OCI-LY7 (cell line): ENCODE measurements around the gene KCTD17. TPM values are rescaled to one million over a fixed set of nuclear protein-coding genes. Genes with fewer than 3 reads are reported as not detected.

Experiments used
- BruUV-seq: library from RNA; stranded (reverse); fragments of 400-500 nt; replicated peaks from 2 replicates; lab custom pipeline; 2021; lab: Mats Ljungman, UMichigan
- CTCF ChIA-PET: fragments of 300-600 bp; sonication (Branson Sonifier 250); formaldehyde crosslinking; loops from one replicate; lab custom pipeline; 2022; ENCODE audit warnings: antibody characterized with exemption; ENCODE audit not compliant: unreplicated experiment; lab: Charles Lee
- POLR2A ChIA-PET: fragments of 300-600 bp; sonication (Branson Sonifier 250); formaldehyde crosslinking; loops from one replicate; lab custom pipeline; 2022; ENCODE audit warnings: antibody characterized with exemption; lab: Charles Lee
- DNase-seq: peaks from one replicate; pipeline ENCODE4 v3.0.0-alpha.2; 2015; ENCODE audit warnings: low spot score
- H2AFZ ChIP-seq: fragments of 200-600 bp; sonication (generic), shearing (Covaris generic); 2 replicates; pipeline ENCODE4 v1.6.1; 2014; ENCODE audit warnings: mild to moderate bottlenecking, antibody characterized with exemption, low read length, moderate library complexity
- H3K27ac ChIP-seq: fragments of 200-600 bp; sonication (generic); 2 replicates; pipeline ENCODE4 v1.5.1; 2014; ENCODE audit warnings: mixed run types, low read depth, mild to moderate bottlenecking, moderate library complexity, low read length, inconsistent platforms; ENCODE audit not compliant: poor library complexity, severe bottlenecking
- H3K36me3 ChIP-seq: fragments of 200-600 bp; sonication (generic); 2 replicates; pipeline ENCODE4 v1.6.1; 2014; ENCODE audit warnings: mild to moderate bottlenecking, antibody characterized with exemption, low read length, moderate library complexity, mixed read lengths; ENCODE audit not compliant: insufficient read depth
- H3K4me1 ChIP-seq: fragments of 200-600 bp; sonication (generic); 2 replicates; pipeline ENCODE4 v1.5.1; 2014; ENCODE audit warnings: mild to moderate bottlenecking, low read length; ENCODE audit not compliant: insufficient read depth, poor library complexity, severe bottlenecking
- H3K4me2 ChIP-seq: fragments of 200-600 bp; sonication (generic); 2 replicates; pipeline ENCODE4 v1.6.1; 2014; ENCODE audit warnings: mild to moderate bottlenecking, low read length
- H3K4me3 ChIP-seq: fragments of 200-600 bp; sonication (generic); 2 replicates; pipeline ENCODE4 v1.5.1; 2014; ENCODE audit warnings: mild to moderate bottlenecking, low read depth, low read length; ENCODE audit not compliant: poor library complexity, severe bottlenecking
- H3K79me2 ChIP-seq: fragments of 200-600 bp; sonication (generic); 2 replicates; pipeline ENCODE4 v1.6.1; 2016; ENCODE audit warnings: low read depth, mild to moderate bottlenecking, low read length, moderate library complexity, mixed read lengths; ENCODE audit not compliant: insufficient read depth
- H3K9me2 ChIP-seq: fragments of 200-600 bp; sonication (generic); 2 replicates; pipeline ENCODE4 v1.6.1; 2016; ENCODE audit warnings: mild to moderate bottlenecking, low read length, mixed read lengths; ENCODE audit not compliant: insufficient read depth
- H3K9me3 ChIP-seq: fragments of 200-600 bp; sonication (generic); 2 replicates; pipeline ENCODE4 v1.6.1; 2014; ENCODE audit warnings: mild to moderate bottlenecking, mixed run types, low read length, mixed read lengths
- H4K20me1 ChIP-seq: fragments of 200-600 bp; sonication (generic); 2 replicates; pipeline ENCODE4 v1.6.1; 2014; ENCODE audit warnings: mild to moderate bottlenecking, antibody characterized with exemption, low read length, moderate library complexity, mixed read lengths; ENCODE audit not compliant: insufficient read depth
- EZH2phosphoT487 ChIP-seq: fragments of 200-600 bp; sonication (generic); IDR thresholded peaks from 2 replicates; pipeline ENCODE4 v1.6.1; 2018; ENCODE audit warnings: low read depth, borderline replicate concordance, mild to moderate bottlenecking, mixed run types, antibody characterized with exemption, low read length, moderate library complexity, mixed read lengths
- intact Hi-C: fragments of 100-400 bp; cut with micrococcal nuclease; formaldehyde crosslinking; loops from one replicate; pipeline ENCODE4 v1.10.0; 2022; ENCODE audit not compliant: unreplicated experiment
- total RNA-seq, 2 experiments: library from RNA; depleted of rRNA in 1 of 2; stranded (reverse); fragments of >200 nt in 1 of 2; shearing (Covaris generic) in 1 of 2; gene quantifications; 2 replicates each; pipeline ENCODE4 v1.2.3, GENCODE V29; 2014 to 2022
- TF ChIP-seq, protein P1 (sequence below): fragments of 200-600 bp; sonication (generic); conservative IDR thresholded peaks from 2 replicates; pipeline ENCODE4 v1.5.1; 2014; ENCODE audit warnings: mild to moderate bottlenecking, antibody characterized with exemption, low read length, moderate library complexity, mixed read lengths

KCTD17 gene
- total RNA-seq, 2 experiments from 2014 or later: 17.7 to 21.7 TPM

GRCh38 chr22:37030560-37031281 is 20.8 kb upstream of the KCTD17 start:
- H3K79me2 ChIP-seq: no peaks in the 10 kb centered on the region
- no TSS peak for BruUV-seq
- ChIA-PET CTCF (no interaction called here), POLR2A (no interaction called here)
- H3K4me2 ChIP-seq: no peak overlapping the region
- no peak overlapping the region for H3K27ac ChIP-seq
- no peak overlapping the region for H3K4me3 ChIP-seq
- no peak overlapping the region for H2AFZ ChIP-seq
- no peaks in the 10 kb centered on the region for H3K9me3 ChIP-seq
- no peaks in the 10 kb centered on the region for H3K4me1 ChIP-seq
- no peak for DNase-seq
- H4K20me1 ChIP-seq: no peaks in the 10 kb centered on the region
- no peaks in the 10 kb centered on the region for H3K9me2 ChIP-seq
- TF ChIP-seq, protein P1, sequence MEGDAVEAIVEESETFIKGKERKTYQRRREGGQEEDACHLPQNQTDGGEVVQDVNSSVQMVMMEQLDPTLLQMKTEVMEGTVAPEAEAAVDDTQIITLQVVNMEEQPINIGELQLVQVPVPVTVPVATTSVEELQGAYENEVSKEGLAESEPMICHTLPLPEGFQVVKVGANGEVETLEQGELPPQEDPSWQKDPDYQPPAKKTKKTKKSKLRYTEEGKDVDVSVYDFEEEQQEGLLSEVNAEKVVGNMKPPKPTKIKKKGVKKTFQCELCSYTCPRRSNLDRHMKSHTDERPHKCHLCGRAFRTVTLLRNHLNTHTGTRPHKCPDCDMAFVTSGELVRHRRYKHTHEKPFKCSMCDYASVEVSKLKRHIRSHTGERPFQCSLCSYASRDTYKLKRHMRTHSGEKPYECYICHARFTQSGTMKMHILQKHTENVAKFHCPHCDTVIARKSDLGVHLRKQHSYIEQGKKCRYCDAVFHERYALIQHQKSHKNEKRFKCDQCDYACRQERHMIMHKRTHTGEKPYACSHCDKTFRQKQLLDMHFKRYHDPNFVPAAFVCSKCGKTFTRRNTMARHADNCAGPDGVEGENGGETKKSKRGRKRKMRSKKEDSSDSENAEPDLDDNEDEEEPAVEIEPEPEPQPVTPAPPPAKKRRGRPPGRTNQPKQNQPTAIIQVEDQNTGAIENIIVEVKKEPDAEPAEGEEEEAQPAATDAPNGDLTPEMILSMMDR: peak; percentile 45; the same call in 1 of the 2 replicates
- no peak for TF ChIP-seq EZH2phosphoT487
- H3K36me3 ChIP-seq: peaks cover 15% of the 10 kb centered on the region
- intact Hi-C loops: no loop called here

DNA sequence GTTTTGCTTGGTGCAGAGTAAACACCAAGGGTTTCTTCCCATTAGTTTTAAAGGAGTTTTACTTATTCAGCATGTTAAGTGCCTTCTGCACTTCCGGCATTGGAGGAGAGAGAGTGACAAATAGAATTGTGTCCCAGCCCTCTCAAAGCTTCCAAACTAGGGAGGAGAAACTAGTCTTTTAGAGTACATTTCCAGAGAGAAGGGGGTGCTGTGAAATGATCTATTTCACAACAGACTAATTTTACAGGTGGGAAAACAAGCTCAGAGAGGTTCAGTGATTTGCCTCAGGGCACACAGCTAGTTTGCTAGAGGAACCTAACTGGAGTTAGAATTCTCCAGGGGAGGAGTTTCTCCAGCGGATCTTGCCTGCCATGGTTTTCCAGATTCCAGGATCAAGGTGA is 19.4 kb upstream of the KCTD17 start:
- CTCF ChIA-PET: no interaction called here
- Histone ChIP-seq H3K9me2 (no peaks in the 10 kb centered on the region), H4K20me1 (no peaks in the 10 kb centered on the region), H3K36me3 (peaks cover 14% of the 10 kb centered on the region), H3K4me3 (no peak overlapping the region), H3K79me2 (no peaks in the 10 kb centered on the region), H3K4me2 (no peak overlapping the region), H3K4me1 (no peaks in the 10 kb centered on the region), H3K27ac (no peak overlapping the region), H2AFZ (no peak overlapping the region), H3K9me3 (no peaks in the 10 kb centered on the region)
- TF ChIP-seq, protein P1: no peak
- no peak for TF ChIP-seq EZH2phosphoT487
- intact Hi-C loops: no loop called here
- POLR2A ChIA-PET: no interaction called here
- no TSS peak for BruUV-seq
- DNase-seq: no peak
